HG02981 (cell line): Measurements from ENCODE around the gene MYO1B.
A peak's percentile ranks its signal among the peaks of the same experiment; 100 is the strongest.

Experiments
- ATAC-seq: cut with Tn5 transposase; IDR thresholded peaks from one replicate; pipeline ENCODE4 v1.9.1; 2021; ENCODE audit warnings: mild to moderate bottlenecking, moderate library complexity; ENCODE audit not compliant: unreplicated experiment

Gene MYO1B

GRCh38 chr2:191296083-191297006 is 51.1 kb downstream of the MYO1B start:
- ATAC-seq: no peak

DNA sequence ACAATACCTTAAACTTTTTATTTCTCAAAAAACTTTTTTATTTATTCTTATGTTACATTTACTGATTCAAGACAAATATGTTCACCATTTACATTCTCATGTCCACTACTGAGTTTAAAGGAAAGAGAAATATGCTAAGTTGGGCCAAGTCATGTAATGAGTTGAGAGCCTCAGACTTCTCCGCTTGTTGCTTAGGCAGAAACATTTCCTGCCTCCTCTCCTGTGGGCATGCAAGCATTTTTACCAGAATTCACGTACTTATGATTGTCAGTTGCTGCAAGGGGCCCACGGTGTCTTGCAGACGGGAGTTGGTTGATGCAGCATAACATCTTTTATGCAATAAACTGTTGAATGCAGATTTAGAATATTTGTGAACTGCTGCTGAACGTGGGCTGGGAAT is 51.8 kb downstream of the MYO1B start:
- ATAC-seq: no peak

DNA sequence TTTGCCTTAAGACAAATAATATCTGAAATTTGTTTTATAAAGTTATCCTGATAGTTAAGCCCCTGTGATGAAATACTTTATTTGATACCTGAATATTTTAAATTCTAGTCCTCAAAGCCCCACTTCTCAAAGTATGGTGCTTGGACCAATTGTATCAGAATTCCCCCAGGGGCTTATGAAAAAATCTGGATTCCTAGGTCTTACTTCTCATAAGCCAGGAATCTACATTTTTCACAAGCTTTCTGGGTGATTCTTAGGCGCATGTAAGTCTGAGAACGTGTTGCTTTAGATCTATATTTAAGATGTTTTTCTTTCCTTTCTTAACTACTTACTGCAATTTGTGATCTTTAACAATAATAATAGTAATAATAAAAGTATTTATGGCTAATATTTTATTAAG is 53.1 kb downstream of the MYO1B start:
- no peak for ATAC-seq

DNA sequence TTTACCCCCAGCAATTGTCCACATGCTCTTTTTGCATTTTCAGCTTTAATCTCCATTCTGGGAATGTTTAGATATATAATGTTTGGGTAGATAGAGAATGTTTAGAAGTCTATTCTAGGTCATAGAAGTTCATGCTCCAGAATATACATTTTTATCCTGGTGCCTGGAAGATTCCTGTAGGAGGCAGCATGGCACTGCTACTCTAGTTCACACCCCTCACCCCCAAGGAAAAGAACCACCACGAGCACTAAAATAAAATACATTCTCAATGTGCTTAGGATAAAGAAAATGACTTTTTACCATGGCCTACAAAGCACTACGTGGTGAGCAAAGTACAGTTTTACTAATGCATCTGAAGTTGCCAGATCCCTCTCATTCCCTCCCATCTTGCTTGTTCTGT is 53.8 kb downstream of the MYO1B start:
- ATAC-seq: no peak

GRCh38 chr2:191299866-191300265 is 54.7 kb downstream of the MYO1B start:
- no peak for ATAC-seq

DNA sequence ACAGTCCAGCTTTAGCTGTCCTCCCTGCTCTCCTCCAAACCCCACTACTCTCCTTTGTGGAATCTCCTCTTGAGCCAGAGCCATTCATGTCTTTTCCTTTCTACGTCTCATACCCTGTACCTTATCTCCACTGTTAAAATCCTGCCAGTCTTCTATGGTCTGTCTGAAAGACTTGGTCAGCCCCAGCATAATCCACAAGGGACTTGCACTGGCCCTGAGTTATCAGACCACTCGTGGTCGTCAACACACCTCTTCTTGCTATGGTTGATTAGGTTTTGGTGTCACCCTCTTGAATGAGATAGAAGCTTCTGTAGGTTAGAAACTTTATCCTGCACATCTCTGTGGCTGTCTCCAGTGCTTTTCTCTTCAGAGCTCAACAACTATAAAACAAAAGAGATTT is 56.8 kb downstream of the MYO1B start:
- ATAC-seq: peak; percentile 41

DNA sequence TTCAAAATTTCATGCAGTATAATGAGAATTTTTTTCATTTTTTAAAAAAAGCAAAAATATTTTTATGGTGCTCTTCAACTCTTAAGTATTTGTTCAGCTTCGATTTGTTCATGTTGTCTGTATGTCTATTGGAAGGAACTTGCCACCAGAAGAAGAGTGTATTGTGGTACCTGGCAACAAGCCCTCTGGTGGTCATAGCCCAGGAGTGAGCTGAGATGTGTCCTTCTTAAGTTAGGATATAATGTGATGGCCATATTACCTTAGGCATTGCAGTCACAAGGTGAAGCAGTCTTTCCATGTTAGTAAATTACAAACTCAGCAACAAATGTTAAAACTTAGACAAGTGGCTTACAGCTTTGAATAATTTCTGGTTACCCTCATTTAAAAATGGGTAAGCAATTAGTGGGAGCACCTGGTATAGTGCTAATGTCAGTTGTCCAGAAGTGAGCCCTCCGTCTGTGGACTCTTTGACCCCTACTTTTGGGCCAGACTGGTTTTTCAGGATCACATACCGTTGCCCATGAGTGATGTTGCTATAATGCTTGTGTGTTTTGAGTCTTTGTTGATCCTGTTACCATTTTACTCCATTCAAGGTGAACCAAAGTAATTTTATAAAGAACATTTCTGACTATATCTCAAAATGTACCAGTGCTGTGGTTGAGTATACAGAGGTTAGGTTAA is 57.4 kb downstream of the MYO1B start:
- ATAC-seq: peak; percentile 76

DNA sequence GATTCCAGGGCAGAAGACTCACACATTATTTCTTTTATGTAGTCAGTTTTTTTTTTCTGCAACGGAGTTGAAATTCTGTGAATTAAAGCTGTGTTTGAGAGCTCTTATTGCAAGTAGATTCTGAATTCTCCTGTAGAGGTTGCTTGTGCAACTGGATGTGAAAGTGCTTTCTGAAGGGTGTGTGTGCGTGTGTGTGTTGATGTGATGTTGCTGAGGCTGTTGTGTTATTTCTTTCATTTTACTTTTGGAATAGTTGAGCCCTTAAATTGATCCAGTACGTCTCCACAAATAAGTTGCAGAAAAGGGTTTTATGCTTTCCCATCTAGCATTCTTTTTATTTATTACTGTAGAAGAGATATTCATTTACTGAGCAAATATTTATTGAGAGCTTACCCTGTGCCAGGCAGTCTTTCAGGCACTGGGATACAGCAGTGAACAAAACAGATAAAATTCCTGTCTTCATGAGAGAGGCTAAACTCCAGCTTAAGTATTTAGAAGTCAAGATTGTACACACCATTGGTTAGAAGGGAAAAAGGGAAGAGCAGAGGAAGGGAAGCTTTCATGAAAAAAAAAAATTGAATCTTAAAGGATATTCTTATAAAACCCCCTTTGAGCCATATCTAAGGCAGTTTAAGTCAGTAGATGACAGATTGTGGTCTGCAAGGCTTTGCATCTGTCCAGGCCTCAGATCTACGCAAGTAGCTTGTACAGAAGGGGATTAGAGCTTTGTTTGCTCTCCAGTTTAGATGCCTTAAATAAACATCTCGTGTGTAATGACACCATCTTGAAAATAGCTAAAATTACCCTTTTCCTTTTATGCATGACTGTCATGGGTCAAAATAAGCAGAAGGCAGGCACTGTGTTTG is 58.2 kb downstream of the MYO1B start:
- no peak for ATAC-seq

- ATAC-seq: no peak
Observed at GRCh38 chr2:191304939-191305875, 60.0 kb downstream of the MYO1B start.

GRCh38 chr2:191308026-191308425 is 62.8 kb downstream of the MYO1B start:
- ATAC-seq: no peak

DNA sequence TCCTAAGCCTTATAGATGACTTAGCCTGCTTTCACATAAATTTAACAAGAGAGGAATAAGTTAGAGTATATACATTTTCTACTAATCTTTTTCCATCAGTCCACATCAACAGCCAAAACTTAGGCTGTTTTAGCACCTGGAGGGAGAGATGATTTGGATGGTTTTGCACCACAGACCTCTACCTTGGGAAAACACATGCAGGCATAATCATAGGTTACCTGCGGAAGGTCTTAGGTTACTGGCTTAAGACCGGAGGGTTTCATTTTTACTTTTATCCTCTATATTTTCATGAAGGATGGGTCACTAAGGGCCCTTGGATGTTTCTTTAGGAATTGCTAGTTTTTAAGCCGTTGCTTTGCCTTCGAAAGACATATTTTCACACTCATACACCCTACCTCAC is 66.0 kb downstream of the MYO1B start:
- ATAC-seq: no peak

GRCh38 chr2:191311627-191312026 is 66.4 kb downstream of the MYO1B start:
- ATAC-seq: no peak

- no peak for ATAC-seq
Observed at GRCh38 chr2:191312163-191312562, 67.0 kb downstream of the MYO1B start.

DNA sequence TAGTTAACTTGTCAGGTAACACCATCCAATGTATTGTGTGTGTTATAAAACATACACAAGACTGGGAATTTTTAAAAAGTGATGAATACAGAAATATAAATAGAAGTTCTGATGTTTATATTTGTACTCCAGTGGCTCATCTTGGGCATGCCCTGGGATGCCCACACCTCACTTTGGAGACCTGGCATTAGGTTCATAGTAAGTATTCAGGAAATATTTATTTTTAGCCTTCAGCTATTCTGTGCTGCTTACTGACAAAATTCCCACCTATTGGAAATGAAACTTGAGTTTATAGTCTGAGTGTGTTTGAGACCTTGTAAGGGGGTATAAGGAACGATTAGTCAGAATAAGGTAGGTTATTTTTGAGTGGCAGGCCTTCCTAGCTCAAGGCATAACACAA is 67.5 kb downstream of the MYO1B start:
- no peak for ATAC-seq

DNA sequence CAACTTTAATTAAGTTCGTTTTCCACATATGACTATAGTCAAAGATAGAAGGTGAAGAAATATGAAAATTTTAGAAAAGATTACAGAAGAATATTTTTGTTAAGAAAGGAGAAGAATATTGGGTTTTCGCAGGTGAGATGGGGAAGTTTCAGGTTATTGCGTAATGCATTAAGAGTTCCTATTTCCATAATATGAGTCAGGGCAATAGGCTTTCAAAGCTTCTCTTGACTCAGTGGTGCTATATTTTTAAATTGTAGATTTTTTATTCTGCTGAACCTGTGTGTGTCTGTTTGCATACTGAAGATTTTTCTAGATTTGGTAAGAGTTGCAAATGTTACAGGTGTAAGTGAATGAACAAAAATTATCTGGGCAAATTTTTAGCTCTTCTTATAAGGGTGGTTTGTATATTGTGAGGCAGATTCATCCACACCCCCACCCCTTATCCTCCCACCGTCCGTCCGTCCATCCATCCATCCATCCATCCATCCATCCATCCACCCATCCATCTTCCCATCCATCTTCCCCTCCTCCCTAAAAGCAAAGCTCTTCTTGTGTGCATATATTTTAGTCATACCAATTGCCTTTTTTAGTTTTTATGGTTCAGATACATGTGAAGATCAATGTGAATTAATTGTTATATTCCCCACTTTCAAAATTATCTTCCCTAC is 69.6 kb downstream of the MYO1B start:
- no peak for ATAC-seq

DNA sequence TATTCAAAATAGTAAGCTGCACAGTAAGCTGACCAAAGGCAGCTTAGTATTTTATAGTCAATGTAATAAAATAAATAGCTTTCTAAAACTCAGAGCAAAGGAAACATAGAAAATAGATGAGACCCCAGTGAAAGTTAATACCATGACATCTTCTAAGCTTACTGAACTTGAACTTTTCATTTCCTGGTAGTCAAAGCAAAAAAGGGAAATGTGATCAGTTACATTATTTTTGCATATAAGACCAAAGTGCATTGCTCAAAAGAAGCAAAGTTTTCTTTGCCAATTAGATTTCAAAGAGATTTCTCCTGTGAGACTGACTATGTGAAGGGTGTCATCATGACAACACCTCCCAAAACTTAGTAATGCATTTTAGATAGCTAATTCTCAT is 70.2 kb downstream of the MYO1B start:
- ATAC-seq: no peak

DNA sequence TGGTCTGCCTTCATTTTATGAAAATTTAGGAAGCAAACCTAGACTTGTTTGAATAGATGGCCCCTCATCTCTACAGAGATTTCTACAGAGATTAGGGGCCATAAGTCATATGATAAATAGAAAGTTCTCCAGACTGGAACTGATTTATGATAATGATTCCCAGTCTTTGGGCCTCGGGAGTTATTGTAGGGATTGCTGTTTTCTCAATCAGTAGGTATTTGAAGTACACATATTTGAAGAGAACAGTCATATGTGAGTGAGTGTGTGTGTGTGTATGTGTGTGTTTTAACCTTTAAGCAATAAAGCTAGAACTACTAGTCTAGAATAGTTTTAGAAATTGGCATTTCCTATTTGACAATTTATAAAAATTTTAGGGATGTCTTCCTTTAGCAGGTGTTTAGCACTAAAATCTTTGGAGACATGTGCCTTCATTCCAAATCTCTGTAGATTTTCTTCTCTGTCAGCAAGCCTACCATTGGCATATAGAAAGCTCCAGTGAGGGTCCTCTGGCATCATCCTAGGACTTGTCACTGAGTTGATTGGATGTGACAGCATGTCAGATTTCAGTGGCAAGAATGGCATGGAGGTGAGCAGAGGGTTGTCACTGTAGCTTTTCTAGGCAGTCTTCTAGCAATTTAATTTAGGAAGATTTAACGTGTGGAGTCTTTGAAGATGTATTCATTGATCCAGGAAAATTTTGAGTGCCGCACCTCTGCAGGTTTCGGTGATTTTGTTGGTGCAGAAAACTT is 71.2 kb downstream of the MYO1B start:
- no peak for ATAC-seq

DNA sequence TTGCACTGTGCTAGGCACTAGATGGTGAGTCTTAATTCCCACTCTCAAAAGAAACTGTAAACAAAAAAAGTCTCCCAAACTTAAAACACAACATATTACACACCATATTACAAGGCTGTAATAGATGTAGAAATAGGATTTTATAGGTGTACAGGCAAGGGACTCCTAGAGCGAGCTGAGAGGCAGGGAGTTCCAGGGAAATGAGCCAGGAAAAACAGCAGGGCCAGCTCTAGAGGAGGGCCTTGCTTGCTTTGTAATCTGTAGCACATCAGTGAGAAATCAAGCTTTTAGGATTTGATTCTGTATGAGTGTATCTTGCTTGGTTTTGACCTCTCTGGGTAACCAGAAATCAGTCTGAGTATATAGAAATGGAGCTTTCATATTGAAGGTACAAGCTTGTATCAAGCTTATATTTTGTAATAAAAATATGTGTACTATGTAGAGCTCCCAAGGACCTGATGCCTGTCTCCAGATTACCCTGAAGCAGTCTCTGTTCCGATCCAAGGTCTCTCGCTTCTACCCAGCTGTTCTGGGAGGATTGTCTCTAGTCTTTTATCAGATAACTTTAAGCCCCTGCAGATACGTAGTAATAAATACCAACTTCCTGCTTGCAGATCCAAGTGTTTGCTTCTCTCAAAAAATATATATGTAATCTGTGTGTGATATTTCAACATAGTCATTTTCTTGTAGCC is 73.0 kb downstream of the MYO1B start:
- ATAC-seq: no peak

DNA sequence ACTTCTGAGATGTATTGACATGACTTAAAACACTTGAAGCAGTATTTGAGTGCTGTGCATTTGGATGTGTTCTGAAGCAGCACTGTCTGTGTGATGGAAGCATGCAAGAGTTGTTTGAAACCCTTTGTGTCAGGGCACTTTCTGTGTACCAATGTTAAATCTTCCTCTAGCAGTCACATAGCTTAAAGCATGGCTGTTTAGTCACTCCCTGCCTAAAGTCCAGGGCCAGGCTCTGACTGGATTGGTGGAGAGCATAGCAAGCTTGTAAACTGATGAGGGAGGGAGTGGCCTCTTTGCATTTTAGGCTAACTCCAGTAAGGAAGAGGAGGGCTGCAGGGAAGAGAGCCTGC is 73.5 kb downstream of the MYO1B start:
- no peak for ATAC-seq
